ENCODE data around the gene PSG11.
"Not testable (repeated sequence)": the region's sequence is repeated elsewhere in the genome, so short reads cannot be mapped to it uniquely, and the experiment has no call there.

DNA sequence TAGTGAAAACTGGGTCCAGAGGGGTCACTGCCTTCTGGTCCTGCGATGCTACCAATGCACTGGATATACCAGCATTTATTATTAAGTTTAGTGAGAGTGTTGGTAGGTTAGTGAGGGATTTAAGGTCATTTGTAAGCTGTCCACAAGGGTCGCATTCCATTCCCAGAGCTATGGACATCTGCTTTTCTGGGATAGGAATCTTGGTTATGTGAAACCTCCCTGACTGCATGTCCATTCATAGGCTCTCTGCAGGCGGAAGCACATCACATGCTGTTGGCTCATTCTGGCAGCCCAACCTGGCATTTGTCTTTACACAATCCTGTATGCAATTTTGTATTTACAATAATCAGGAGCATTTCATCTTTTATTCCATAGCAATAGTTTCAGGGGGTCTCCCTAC is 35.1 kb upstream of the PSG11 start:
- not testable (repeated sequence) for TF ChIP-seq SIRT6 (IDR thresholded peaks at IDR 0.05; ENCODE audit: low read depth, low read length); TGIF2 (CRISPR knock-in tag; IDR thresholded peaks at IDR 0.05); BHLHE40 (IDR thresholded peaks at IDR 0.05; ENCODE audit: low read length); TAF7 (tag; IDR thresholded peaks at IDR 0.05); CHD4 (IDR thresholded peaks at IDR 0.05; ENCODE audit: insufficient read depth, insufficient replicate concordance, low read depth, low read length, poor library complexity, severe bottlenecking); GATAD2B (IDR thresholded peaks at IDR 0.05; ENCODE audit: borderline replicate concordance); FOSL1 (tag; conservative IDR thresholded peaks at IDR 0.05); ZNF165 (CRISPR knock-in tag; IDR thresholded peaks at IDR 0.05; ENCODE audit: borderline replicate concordance); RBM34 (IDR thresholded peaks at IDR 0.05; ENCODE audit: borderline replicate concordance, insufficient read depth, low read length); CEBPB (tag; IDR thresholded peaks at IDR 0.05)
- TF ChIP-seq, protein P1, sequence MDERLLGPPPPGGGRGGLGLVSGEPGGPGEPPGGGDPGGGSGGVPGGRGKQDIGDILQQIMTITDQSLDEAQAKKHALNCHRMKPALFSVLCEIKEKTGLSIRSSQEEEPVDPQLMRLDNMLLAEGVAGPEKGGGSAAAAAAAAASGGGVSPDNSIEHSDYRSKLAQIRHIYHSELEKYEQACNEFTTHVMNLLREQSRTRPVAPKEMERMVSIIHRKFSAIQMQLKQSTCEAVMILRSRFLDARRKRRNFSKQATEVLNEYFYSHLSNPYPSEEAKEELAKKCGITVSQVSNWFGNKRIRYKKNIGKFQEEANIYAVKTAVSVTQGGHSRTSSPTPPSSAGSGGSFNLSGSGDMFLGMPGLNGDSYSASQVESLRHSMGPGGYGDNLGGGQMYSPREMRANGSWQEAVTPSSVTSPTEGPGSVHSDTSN (CRISPR knock-in tag; IDR thresholded peaks at IDR 0.05; ENCODE audit: low read depth): not testable (repeated sequence)
- TF ChIP-seq, protein P1 (tag; conservative IDR thresholded peaks at IDR 0.05; ENCODE audit: low read depth): not testable (repeated sequence)
- TF ChIP-seq, protein P2, sequence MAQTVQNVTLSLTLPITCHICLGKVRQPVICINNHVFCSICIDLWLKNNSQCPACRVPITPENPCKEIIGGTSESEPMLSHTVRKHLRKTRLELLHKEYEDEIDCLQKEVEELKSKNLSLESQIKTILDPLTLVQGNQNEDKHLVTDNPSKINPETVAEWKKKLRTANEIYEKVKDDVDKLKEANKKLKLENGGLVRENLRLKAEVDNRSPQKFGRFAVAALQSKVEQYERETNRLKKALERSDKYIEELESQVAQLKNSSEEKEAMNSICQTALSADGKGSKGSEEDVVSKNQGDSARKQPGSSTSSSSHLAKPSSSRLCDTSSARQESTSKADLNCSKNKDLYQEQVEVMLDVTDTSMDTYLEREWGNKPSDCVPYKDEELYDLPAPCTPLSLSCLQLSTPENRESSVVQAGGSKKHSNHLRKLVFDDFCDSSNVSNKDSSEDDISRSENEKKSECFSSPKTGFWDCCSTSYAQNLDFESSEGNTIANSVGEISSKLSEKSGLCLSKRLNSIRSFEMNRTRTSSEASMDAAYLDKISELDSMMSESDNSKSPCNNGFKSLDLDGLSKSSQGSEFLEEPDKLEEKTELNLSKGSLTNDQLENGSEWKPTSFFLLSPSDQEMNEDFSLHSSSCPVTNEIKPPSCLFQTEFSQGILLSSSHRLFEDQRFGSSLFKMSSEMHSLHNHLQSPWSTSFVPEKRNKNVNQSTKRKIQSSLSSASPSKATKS (CRISPR knock-in tag; IDR thresholded peaks at IDR 0.05): not testable (repeated sequence)
- TF ChIP-seq, protein P3, sequence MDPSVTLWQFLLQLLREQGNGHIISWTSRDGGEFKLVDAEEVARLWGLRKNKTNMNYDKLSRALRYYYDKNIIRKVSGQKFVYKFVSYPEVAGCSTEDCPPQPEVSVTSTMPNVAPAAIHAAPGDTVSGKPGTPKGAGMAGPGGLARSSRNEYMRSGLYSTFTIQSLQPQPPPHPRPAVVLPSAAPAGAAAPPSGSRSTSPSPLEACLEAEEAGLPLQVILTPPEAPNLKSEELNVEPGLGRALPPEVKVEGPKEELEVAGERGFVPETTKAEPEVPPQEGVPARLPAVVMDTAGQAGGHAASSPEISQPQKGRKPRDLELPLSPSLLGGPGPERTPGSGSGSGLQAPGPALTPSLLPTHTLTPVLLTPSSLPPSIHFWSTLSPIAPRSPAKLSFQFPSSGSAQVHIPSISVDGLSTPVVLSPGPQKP (CRISPR knock-in tag; IDR thresholded peaks at IDR 0.05): not testable (repeated sequence)
- TF ChIP-seq, protein P4, sequence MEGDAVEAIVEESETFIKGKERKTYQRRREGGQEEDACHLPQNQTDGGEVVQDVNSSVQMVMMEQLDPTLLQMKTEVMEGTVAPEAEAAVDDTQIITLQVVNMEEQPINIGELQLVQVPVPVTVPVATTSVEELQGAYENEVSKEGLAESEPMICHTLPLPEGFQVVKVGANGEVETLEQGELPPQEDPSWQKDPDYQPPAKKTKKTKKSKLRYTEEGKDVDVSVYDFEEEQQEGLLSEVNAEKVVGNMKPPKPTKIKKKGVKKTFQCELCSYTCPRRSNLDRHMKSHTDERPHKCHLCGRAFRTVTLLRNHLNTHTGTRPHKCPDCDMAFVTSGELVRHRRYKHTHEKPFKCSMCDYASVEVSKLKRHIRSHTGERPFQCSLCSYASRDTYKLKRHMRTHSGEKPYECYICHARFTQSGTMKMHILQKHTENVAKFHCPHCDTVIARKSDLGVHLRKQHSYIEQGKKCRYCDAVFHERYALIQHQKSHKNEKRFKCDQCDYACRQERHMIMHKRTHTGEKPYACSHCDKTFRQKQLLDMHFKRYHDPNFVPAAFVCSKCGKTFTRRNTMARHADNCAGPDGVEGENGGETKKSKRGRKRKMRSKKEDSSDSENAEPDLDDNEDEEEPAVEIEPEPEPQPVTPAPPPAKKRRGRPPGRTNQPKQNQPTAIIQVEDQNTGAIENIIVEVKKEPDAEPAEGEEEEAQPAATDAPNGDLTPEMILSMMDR (IDR thresholded peaks at IDR 0.05 in 2 of 3, conservative IDR thresholded peaks at IDR 0.05 in 1 of 3; ENCODE audit: insufficient read depth in 2 of 3, low read depth in 1 of 3, low read length in 3 of 3): not testable (repeated sequence)

All from K562 (cell line).